Testis (tissue), 2 donors: Measurements from ENCODE around the gene CLIP1.

Experiments
- CTCF ChIP-seq, 3 experiments: fragments of 450-650 bp in 2 of 3; fragments of 200-600 bp in 1 of 3; sonication (generic) in 1 of 3; IDR thresholded peaks; one replicate each; pipeline ENCODE4 v1.5.1; 2016 to 2019; ENCODE audit warnings: antibody characterized with exemption in 3 of 3, mild to moderate bottlenecking in 2 of 3, moderate library complexity in 1 of 3
- POLR2A ChIP-seq: fragments of 450-650 bp; IDR thresholded peaks from one replicate; pipeline ENCODE4 v1.6.1; 2017; ENCODE audit warnings: antibody characterized with exemption, mild to moderate bottlenecking, moderate library complexity

GRCh38 chr12:122293081-122293480, 129.4 kb downstream of the CLIP1 start:
- TF ChIP-seq CTCF (IDR thresholded peaks at IDR 0.05) (no peak), POLR2A (no peak)
